ENCODE measurements around the gene SLC12A1. TPM values are rescaled to one million over a fixed set of nuclear protein-coding genes. Genes with fewer than 3 reads are reported as not detected.

Gene SLC12A1
- total RNA-seq, 1 donor from 2014 or later = not detected

- H3F3A ChIP-seq (ENCODE audit: low read depth) = peaks cover 22% of the 10 kb centered on the region
- TF ChIP-seq EZH2 (IDR thresholded peaks at IDR 0.05) (no peak), CTCF (IDR thresholded peaks at IDR 0.05) (no peak), EZH2phosphoT487 (IDR thresholded peaks at IDR 0.05) (no peak)
- no peaks in the 10 kb centered on the region for H3K79me2 ChIP-seq (ENCODE audit: low read depth)
- H4K20me1 ChIP-seq (ENCODE audit: low read depth) = peaks cover 4% of the 10 kb centered on the region
- Mint-ChIP-seq H3K4me1 (peaks cover 35% of the 10 kb centered on the region), H3K9me3 (peaks cover 5% of the 10 kb centered on the region), H3K27me3 (ENCODE audit: insufficient read depth, low read depth) (peaks cover 5% of the 10 kb centered on the region), H3K4me3 (no peak overlapping the region), H3K36me3 (peaks cover 7% of the 10 kb centered on the region), H3K27ac (peak overlapping the region; percentile 28)
- H3K9me3 ChIP-seq (ENCODE audit: low read depth) = no peaks in the 10 kb centered on the region
- H3K4me1 ChIP-seq = peaks cover 32% of the 10 kb centered on the region
- no peak overlapping the region for H3K4me2 ChIP-seq
- H3K27ac ChIP-seq = no peak overlapping the region
- H3K36me3 ChIP-seq = no peaks in the 10 kb centered on the region
- DNase-seq (ENCODE audit: low spot score) = no peak
- H3K4me3 ChIP-seq = no peak overlapping the region
- H3K9ac ChIP-seq = no peak overlapping the region
- H2AFZ ChIP-seq (replicated peaks) = no peak overlapping the region
- no peaks in the 10 kb centered on the region for H3K27me3 ChIP-seq
Observed at GRCh38 chr15:48317221-48317620, 111.1 kb downstream of the SLC12A1 start.

- Histone ChIP-seq H3K27me3 (no peaks in the 10 kb centered on the region), H3K4me1 (peaks cover 32% of the 10 kb centered on the region), H4K20me1 (ENCODE audit: low read depth) (peaks cover 4% of the 10 kb centered on the region), H3K9ac (no peak overlapping the region), H3F3A (ENCODE audit: low read depth) (peaks cover 22% of the 10 kb centered on the region), H3K9me3 (ENCODE audit: low read depth) (no peaks in the 10 kb centered on the region), H3K36me3 (no peaks in the 10 kb centered on the region), H3K4me2 (peak overlapping the region; percentile 32), H3K27ac (no peak overlapping the region), H2AFZ (replicated peaks) (no peak overlapping the region), H3K79me2 (ENCODE audit: low read depth) (no peaks in the 10 kb centered on the region), H3K4me3 (no peak overlapping the region)
- TF ChIP-seq EZH2phosphoT487 (IDR thresholded peaks at IDR 0.05) (peak; percentile 48), CTCF (IDR thresholded peaks at IDR 0.05) (no peak), EZH2 (IDR thresholded peaks at IDR 0.05) (no peak)
- peaks cover 5% of the 10 kb centered on the region for H3K9me3 Mint-ChIP-seq
- DNase-seq (ENCODE audit: low spot score) = peak; percentile 76
- no peak overlapping the region for H3K4me3 Mint-ChIP-seq
- peaks cover 34% of the 10 kb centered on the region for H3K4me1 Mint-ChIP-seq
- peaks cover 5% of the 10 kb centered on the region for H3K27me3 Mint-ChIP-seq (ENCODE audit: insufficient read depth, low read depth)
- H3K27ac Mint-ChIP-seq = no peak overlapping the region
- H3K36me3 Mint-ChIP-seq = peaks cover 7% of the 10 kb centered on the region
Observed at GRCh38 chr15:48318131-48318530, 112.0 kb downstream of the SLC12A1 start.

GRCh38 chr15:48323294-48323693 lies 117.2 kb downstream of the SLC12A1 start:
- H3K4me1 Mint-ChIP-seq = peaks cover 17% of the 10 kb centered on the region
- H3K9me3 ChIP-seq (ENCODE audit: low read depth) = no peaks in the 10 kb centered on the region
- TF ChIP-seq CTCF (IDR thresholded peaks at IDR 0.05) (no peak), EZH2 (IDR thresholded peaks at IDR 0.05) (no peak), EZH2phosphoT487 (IDR thresholded peaks at IDR 0.05) (no peak)
- peaks cover 9% of the 10 kb centered on the region for H3F3A ChIP-seq (ENCODE audit: low read depth)
- H3K36me3 Mint-ChIP-seq = peaks cover 6% of the 10 kb centered on the region
- DNase-seq (ENCODE audit: low spot score) = no peak
- no peaks in the 10 kb centered on the region for H3K36me3 ChIP-seq
- no peaks in the 10 kb centered on the region for H3K27me3 ChIP-seq
- H3K27ac Mint-ChIP-seq = no peak overlapping the region
- no peak overlapping the region for H2AFZ ChIP-seq (replicated peaks)
- no peaks in the 10 kb centered on the region for H3K9me3 Mint-ChIP-seq
- H3K4me3 Mint-ChIP-seq = no peak overlapping the region
- H3K4me1 ChIP-seq = peaks cover 16% of the 10 kb centered on the region
- no peak overlapping the region for H3K9ac ChIP-seq
- H3K27ac ChIP-seq = no peak overlapping the region
- no peaks in the 10 kb centered on the region for H4K20me1 ChIP-seq (ENCODE audit: low read depth)
- H3K79me2 ChIP-seq (ENCODE audit: low read depth) = no peaks in the 10 kb centered on the region
- peaks cover 2% of the 10 kb centered on the region for H3K27me3 Mint-ChIP-seq (ENCODE audit: insufficient read depth, low read depth)
- no peak overlapping the region for H3K4me3 ChIP-seq
- H3K4me2 ChIP-seq = no peak overlapping the region
